Osteoblast (primary cell): ENCODE measurements around the gene LRRC53. TPM values are rescaled to one million over a fixed set of nuclear protein-coding genes. Genes with fewer than 3 reads are reported as not detected.

ENCODE experiments used
- DNase-seq: peaks from one replicate; pipeline ENCODE4 v3.0.0; 2011; ENCODE audit warnings: low spot score, mixed read lengths; ENCODE audit not compliant: insufficient read length; ENCODE audit errors: missing footprints
- H2AFZ ChIP-seq: 2 replicates; pipeline ENCODE4 v1.6.0; 2011; ENCODE audit warnings: mild to moderate bottlenecking, low read length
- H3K27ac ChIP-seq: 2 replicates; pipeline ENCODE4 v1.5.1; 2011; ENCODE audit warnings: mild to moderate bottlenecking, low read depth, low read length, moderate library complexity
- H3K27me3 ChIP-seq: 2 replicates; pipeline ENCODE4 v1.6.0; 2012; ENCODE audit warnings: mild to moderate bottlenecking, control low read depth, inconsistent platforms, low read length, moderate library complexity; ENCODE audit not compliant: insufficient read depth
- H3K36me3 ChIP-seq: 2 replicates; pipeline ENCODE4 v1.5.1; 2011; ENCODE audit warnings: mild to moderate bottlenecking, low read length, control low read depth, moderate library complexity; ENCODE audit not compliant: insufficient read depth
- H3K4me1 ChIP-seq: 2 replicates; pipeline ENCODE4 v1.5.1; 2011; ENCODE audit warnings: mild to moderate bottlenecking, low read length, control low read depth, moderate library complexity; ENCODE audit not compliant: insufficient read depth
- H3K4me2 ChIP-seq: 2 replicates; pipeline ENCODE4 v1.6.0; 2011; ENCODE audit warnings: mild to moderate bottlenecking, low read length; ENCODE audit not compliant: insufficient read depth
- H3K4me3 ChIP-seq: fragments of 200-600 bp; sonication (generic); 3 replicates; pipeline ENCODE4 v1.5.1; 2012; ENCODE audit warnings: mild to moderate bottlenecking, low read length, inconsistent platforms; ENCODE audit not compliant: insufficient read depth
- H3K79me2 ChIP-seq: 2 replicates; pipeline ENCODE4 v1.6.0; 2012; ENCODE audit warnings: mild to moderate bottlenecking, low read length, control low read depth, inconsistent platforms; ENCODE audit not compliant: insufficient read depth
- H3K9me3 ChIP-seq: 2 replicates; pipeline ENCODE4 v1.5.1; 2011; ENCODE audit warnings: low read depth, low read length, control low read depth
- H4K20me1 ChIP-seq: 2 replicates; pipeline ENCODE4 v1.6.0; 2012; ENCODE audit warnings: mild to moderate bottlenecking, low read length, control low read depth; ENCODE audit not compliant: insufficient read depth
- total RNA-seq: library from RNA; depleted of rRNA; stranded (reverse); fragments of >200 nt; gene quantifications from 2 replicates; pipeline ENCODE4 v1.2.3, GENCODE V29; 2012
- TF ChIP-seq, protein P1 (sequence below): IDR thresholded peaks from 2 replicates; pipeline ENCODE4 v1.5.1; 2011; ENCODE audit warnings: mild to moderate bottlenecking, low read depth, low read length, moderate library complexity; ENCODE audit errors: extremely low read depth

LRRC53 gene
- not detected in 2 replicates for total RNA-seq

GRCh38 chr1:74512170-74512915 lies at the start of gene LRRC53:
Gene LRRC53 (minus strand): TSS chr1:74512611. CDS start chr1:74483349, 29,262 bp downstream.
- Histone ChIP-seq H4K20me1 (no peaks in the 10 kb centered on the region), H3K79me2 (no peaks in the 10 kb centered on the region), H3K4me3 (no peak within 1 kb of the TSS), H2AFZ (no peak within 1 kb of the TSS), H3K9me3 (no peaks in the 10 kb centered on the region), H3K36me3 (no peaks in the 10 kb centered on the region), H3K27ac (no peak within 1 kb of the TSS), H3K4me1 (no peaks in the 10 kb centered on the region), H3K27me3 (no peaks in the 10 kb centered on the region), H3K4me2 (no peak within 1 kb of the TSS)
- DNase-seq = no peak
- TF ChIP-seq, protein P1, sequence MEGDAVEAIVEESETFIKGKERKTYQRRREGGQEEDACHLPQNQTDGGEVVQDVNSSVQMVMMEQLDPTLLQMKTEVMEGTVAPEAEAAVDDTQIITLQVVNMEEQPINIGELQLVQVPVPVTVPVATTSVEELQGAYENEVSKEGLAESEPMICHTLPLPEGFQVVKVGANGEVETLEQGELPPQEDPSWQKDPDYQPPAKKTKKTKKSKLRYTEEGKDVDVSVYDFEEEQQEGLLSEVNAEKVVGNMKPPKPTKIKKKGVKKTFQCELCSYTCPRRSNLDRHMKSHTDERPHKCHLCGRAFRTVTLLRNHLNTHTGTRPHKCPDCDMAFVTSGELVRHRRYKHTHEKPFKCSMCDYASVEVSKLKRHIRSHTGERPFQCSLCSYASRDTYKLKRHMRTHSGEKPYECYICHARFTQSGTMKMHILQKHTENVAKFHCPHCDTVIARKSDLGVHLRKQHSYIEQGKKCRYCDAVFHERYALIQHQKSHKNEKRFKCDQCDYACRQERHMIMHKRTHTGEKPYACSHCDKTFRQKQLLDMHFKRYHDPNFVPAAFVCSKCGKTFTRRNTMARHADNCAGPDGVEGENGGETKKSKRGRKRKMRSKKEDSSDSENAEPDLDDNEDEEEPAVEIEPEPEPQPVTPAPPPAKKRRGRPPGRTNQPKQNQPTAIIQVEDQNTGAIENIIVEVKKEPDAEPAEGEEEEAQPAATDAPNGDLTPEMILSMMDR = no peak

DNA sequence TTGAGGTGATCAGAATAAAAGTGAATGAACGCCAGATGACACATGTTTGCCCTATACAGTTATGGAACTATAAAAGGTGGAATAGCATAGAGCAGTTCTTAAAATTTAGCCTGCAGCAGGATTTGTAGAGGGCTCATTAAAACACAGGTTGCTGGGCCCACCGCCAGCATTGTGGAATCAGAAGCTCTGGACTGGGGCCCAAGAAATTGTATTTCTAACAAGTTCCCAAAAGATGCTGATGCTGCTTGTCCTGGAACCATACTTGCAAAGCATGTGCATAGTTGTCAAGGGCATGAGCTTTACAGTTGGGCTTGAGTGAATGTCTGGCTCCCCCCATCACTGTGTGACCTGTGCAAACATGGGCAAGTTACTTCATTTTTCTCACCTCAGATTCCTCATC lies 37.5 kb upstream of the LRRC53 start:
- H3K27me3 ChIP-seq = no peaks in the 10 kb centered on the region
- no peak overlapping the region for H3K27ac ChIP-seq
- no peaks in the 10 kb centered on the region for H3K79me2 ChIP-seq
- DNase-seq = no peak
- H3K4me3 ChIP-seq = no peak overlapping the region
- TF ChIP-seq, protein P1 = no peak
- H3K9me3 ChIP-seq = no peaks in the 10 kb centered on the region
- no peaks in the 10 kb centered on the region for H3K4me1 ChIP-seq
- no peak overlapping the region for H3K4me2 ChIP-seq
- no peaks in the 10 kb centered on the region for H3K36me3 ChIP-seq
- no peak overlapping the region for H2AFZ ChIP-seq
- no peaks in the 10 kb centered on the region for H4K20me1 ChIP-seq

- Histone ChIP-seq H3K27ac (no peak overlapping the region), H3K4me3 (no peak overlapping the region), H3K36me3 (no peaks in the 10 kb centered on the region), H4K20me1 (no peaks in the 10 kb centered on the region), H3K9me3 (no peaks in the 10 kb centered on the region), H3K79me2 (no peaks in the 10 kb centered on the region), H3K4me1 (no peaks in the 10 kb centered on the region), H3K27me3 (no peaks in the 10 kb centered on the region), H2AFZ (no peak overlapping the region), H3K4me2 (no peak overlapping the region)
- DNase-seq = no peak
- TF ChIP-seq, protein P1 = no peak
Observed at GRCh38 chr1:74548961-74549750, 36.7 kb upstream of the LRRC53 start.

- no peaks in the 10 kb centered on the region for H4K20me1 ChIP-seq
- TF ChIP-seq, protein P1 = no peak
- no peak overlapping the region for H2AFZ ChIP-seq
- H3K27me3 ChIP-seq = no peaks in the 10 kb centered on the region
- no peak overlapping the region for H3K4me3 ChIP-seq
- no peaks in the 10 kb centered on the region for H3K36me3 ChIP-seq
- H3K4me1 ChIP-seq = no peaks in the 10 kb centered on the region
- H3K27ac ChIP-seq = no peak overlapping the region
- H3K9me3 ChIP-seq = no peaks in the 10 kb centered on the region
- peak; percentile 61 for DNase-seq
- H3K79me2 ChIP-seq = no peaks in the 10 kb centered on the region
- no peak overlapping the region for H3K4me2 ChIP-seq
Observed at GRCh38 chr1:74545821-74546220, 33.4 kb upstream of the LRRC53 start.
